ENCODE results near the gene SLC7A1.

DNA sequence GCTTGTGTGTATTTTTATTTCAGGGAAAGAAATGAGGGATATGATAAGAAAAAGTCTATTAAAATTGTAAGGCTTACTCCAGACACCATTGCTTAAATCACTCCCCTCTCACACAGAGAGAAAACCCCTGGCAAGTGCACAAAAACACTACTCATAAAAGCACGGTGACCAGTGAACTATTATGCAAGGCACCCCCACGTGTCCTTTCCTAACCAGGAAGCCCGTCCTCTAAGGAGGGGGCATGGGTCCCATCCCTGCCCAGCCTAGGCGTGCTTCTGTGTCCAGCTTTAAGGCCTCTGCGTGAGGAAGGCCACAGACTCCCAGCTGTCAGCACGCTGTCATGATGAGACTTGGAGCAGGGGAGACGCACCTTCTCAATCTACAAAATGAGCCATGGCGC lies 83.5 kb downstream of the SLC7A1 start:
- no peak for TF ChIP-seq CTCF (IDR thresholded peaks at IDR 0.05)
- TF ChIP-seq POLR2A (IDR thresholded peaks at IDR 0.05): no peak
- TF ChIP-seq POLR2AphosphoS5 (IDR thresholded peaks at IDR 0.05): no peak

Data from breast epithelium (tissue), 3 donors.